GM23248 (cell line): Measurements from ENCODE around the gene KIRREL1.

Experiments
- EZH2 ChIP-seq: fragments of 200-600 bp; sonication (generic); IDR thresholded peaks from 2 replicates; pipeline ENCODE4 v1.6.1; 2018; ENCODE audit warnings: antibody characterized with exemption, mild to moderate bottlenecking; ENCODE audit not compliant: insufficient read depth, poor library complexity, severe bottlenecking
- EZH2phosphoT487 ChIP-seq: fragments of 200-600 bp; sonication (generic); IDR thresholded peaks from 2 replicates; pipeline ENCODE4 v1.6.1; 2018; ENCODE audit warnings: antibody characterized with exemption, moderate library complexity, mild to moderate bottlenecking, low read depth; ENCODE audit not compliant: insufficient read depth

- TF ChIP-seq EZH2 (no peak), EZH2phosphoT487 (no peak)
Measured at GRCh38 chr1:158025576-158026230, 32.3 kb downstream of the KIRREL1 start.
